RWPE2 (cell line): Measurements from ENCODE around the gene PITRM1.

Source experiments
- ATAC-seq: fragments of 200-7000 bp; cut with Tn5 transposase; 3 replicates; pipeline ENCODE4 v1.9.1; 2021; ENCODE audit warnings: low read depth
- DNase-seq: peaks from one replicate; pipeline ENCODE4 v3.0.0-alpha.2; 2020; ENCODE audit warnings: low spot score
- H3K27ac ChIP-seq: fragments of 450-650 bp; 2 replicates; pipeline ENCODE4 v1.5.1; 2017; ENCODE audit warnings: mild to moderate bottlenecking; ENCODE audit not compliant: poor library complexity, severe bottlenecking
- H3K27me3 ChIP-seq: fragments of 250-450 bp; sonication (Bioruptor Pico); 2 replicates; pipeline ENCODE4 v1.5.1; 2021; ENCODE audit warnings: mild to moderate bottlenecking, moderate library complexity; ENCODE audit not compliant: insufficient read depth, poor library complexity, severe bottlenecking
- H3K36me3 ChIP-seq: fragments of 250-450 bp; sonication (Bioruptor Pico); 2 replicates; pipeline ENCODE4 v1.5.1; 2020; ENCODE audit warnings: low read depth, mild to moderate bottlenecking, moderate library complexity
- H3K4me1 ChIP-seq: fragments of 250-450 bp; sonication (Bioruptor Pico); 2 replicates; pipeline ENCODE4 v1.5.1; 2021; ENCODE audit warnings: mild to moderate bottlenecking, moderate library complexity; ENCODE audit not compliant: insufficient read depth, poor library complexity, severe bottlenecking
- H3K4me3 ChIP-seq: fragments of 250-450 bp; sonication (Bioruptor Pico); 2 replicates; pipeline ENCODE4 v1.5.1; 2021; ENCODE audit warnings: mild to moderate bottlenecking, moderate library complexity; ENCODE audit not compliant: severe bottlenecking
- H3K9me3 ChIP-seq: fragments of 250-450 bp; sonication (Bioruptor Pico); 2 replicates; pipeline ENCODE4 v1.5.1; 2021; ENCODE audit warnings: mild to moderate bottlenecking, moderate library complexity; ENCODE audit not compliant: severe bottlenecking
- CTCF ChIP-seq: fragments of 450-650 bp; IDR thresholded peaks from one replicate; pipeline ENCODE4 v1.5.1; 2017; ENCODE audit warnings: mild to moderate bottlenecking, moderate library complexity; ENCODE audit not compliant: poor library complexity, severe bottlenecking

The PITRM1 gene

GRCh38 chr10:3128379-3129130 is 44.0 kb downstream of the PITRM1 start:
- DNase-seq: no peak
- ATAC-seq: no peak
- TF ChIP-seq CTCF: no peak
- Histone ChIP-seq H3K27me3 (no peaks in the 10 kb centered on the region), H3K36me3 (peaks cover 78% of the 10 kb centered on the region), H3K4me1 (peaks cover 16% of the 10 kb centered on the region), H3K4me3 (no peak overlapping the region), H3K27ac (no peak overlapping the region), H3K9me3 (no peaks in the 10 kb centered on the region)

- H3K4me3 ChIP-seq: no peak overlapping the region
- peaks cover 16% of the 10 kb centered on the region for H3K4me1 ChIP-seq
- ATAC-seq (no peak), DNase-seq (no peak)
- no peak overlapping the region for H3K27ac ChIP-seq
- no peaks in the 10 kb centered on the region for H3K27me3 ChIP-seq
- H3K36me3 ChIP-seq: peaks cover 78% of the 10 kb centered on the region
- no peak for TF ChIP-seq CTCF
- no peaks in the 10 kb centered on the region for H3K9me3 ChIP-seq
Observed at GRCh38 chr10:3127921-3128320, 44.7 kb downstream of the PITRM1 start.

GRCh38 chr10:3126741-3127346 is 45.7 kb downstream of the PITRM1 start:
- peaks cover 78% of the 10 kb centered on the region for H3K36me3 ChIP-seq
- no peak for TF ChIP-seq CTCF
- no peak for DNase-seq
- no peaks in the 10 kb centered on the region for H3K9me3 ChIP-seq
- H3K27ac ChIP-seq: no peak overlapping the region
- H3K4me1 ChIP-seq: peaks cover 16% of the 10 kb centered on the region
- H3K4me3 ChIP-seq: no peak overlapping the region
- no peak for ATAC-seq
- H3K27me3 ChIP-seq: no peaks in the 10 kb centered on the region

GRCh38 chr10:3126249-3126648 is 46.3 kb downstream of the PITRM1 start:
- DNase-seq (no peak), ATAC-seq (no peak)
- peaks cover 75% of the 10 kb centered on the region for H3K36me3 ChIP-seq
- peaks cover 12% of the 10 kb centered on the region for H3K4me1 ChIP-seq
- TF ChIP-seq CTCF: no peak
- no peaks in the 10 kb centered on the region for H3K27me3 ChIP-seq
- H3K4me3 ChIP-seq: no peak overlapping the region
- no peaks in the 10 kb centered on the region for H3K9me3 ChIP-seq
- no peak overlapping the region for H3K27ac ChIP-seq
